Parathyroid adenoma (tissue), 2 donors: ENCODE measurements around the gene LEP.

Experiments used
- H2AFZ ChIP-seq: fragments of 300-600 bp; sonication (generic); one replicate; pipeline ENCODE4 v1.7.0; 2017; ENCODE audit warnings: antibody characterized with exemption, mild to moderate bottlenecking
- H3K27ac ChIP-seq: fragments of 300-600 bp; sonication (generic); one replicate; pipeline ENCODE4 v1.7.0; 2017
- H3K27me3 ChIP-seq: fragments of 300-600 bp; sonication (generic); one replicate; pipeline ENCODE4 v1.7.0; 2017; ENCODE audit warnings: low read length; ENCODE audit not compliant: control insufficient read depth, insufficient read depth
- H3K36me3 ChIP-seq: fragments of 300-600 bp; sonication (generic); one replicate; pipeline ENCODE4 v1.7.0; 2017; ENCODE audit warnings: low read length; ENCODE audit not compliant: control insufficient read depth, insufficient read depth
- H3K4me1 ChIP-seq: fragments of 300-600 bp; sonication (generic); one replicate; pipeline ENCODE4 v1.7.0; 2017; ENCODE audit warnings: control low read depth
- H3K4me2 ChIP-seq: fragments of 300-600 bp; sonication (generic); one replicate; pipeline ENCODE4 v1.7.0; 2017; ENCODE audit warnings: low read length
- H3K4me3 ChIP-seq: fragments of 300-600 bp; sonication (generic); one replicate; pipeline ENCODE4 v1.7.0; 2017; ENCODE audit warnings: low read depth, low read length
- H3K79me2 ChIP-seq: fragments of 300-600 bp; sonication (generic); one replicate; pipeline ENCODE4 v1.7.0; 2017; ENCODE audit warnings: control low read depth
- H3K9ac ChIP-seq: fragments of 300-600 bp; sonication (generic); one replicate; pipeline ENCODE4 v1.7.0; 2017; ENCODE audit warnings: mild to moderate bottlenecking
- H3K9me3 ChIP-seq: fragments of 300-600 bp; sonication (generic); one replicate; pipeline ENCODE4 v1.7.0; 2017; ENCODE audit warnings: low read length; ENCODE audit not compliant: control insufficient read depth
- CTCF ChIP-seq: fragments of 300-600 bp; sonication (generic); IDR thresholded peaks from one replicate; pipeline ENCODE4 v1.7.0; 2017; ENCODE audit warnings: antibody characterized with exemption, mild to moderate bottlenecking
- donor health status: primary hyperparathyroidism.

Gene LEP

GRCh38 chr7:128264477-128264876, 23.4 kb downstream of the LEP start:
- Histone ChIP-seq H3K4me2 (no peak overlapping the region), H3K9me3 (no peaks in the 10 kb centered on the region), H3K9ac (no peak overlapping the region), H3K79me2 (no peaks in the 10 kb centered on the region), H3K27me3 (no peaks in the 10 kb centered on the region), H3K4me1 (peaks cover 21% of the 10 kb centered on the region), H3K27ac (peak overlapping the region; percentile 53), H3K36me3 (no peaks in the 10 kb centered on the region), H3K4me3 (no peak overlapping the region), H2AFZ (peak overlapping the region; percentile 13)
- TF ChIP-seq CTCF = no peak

GRCh38 chr7:128265156-128265905, 24.3 kb downstream of the LEP start:
- no peak overlapping the region for H3K4me2 ChIP-seq
- H3K27ac ChIP-seq = peak overlapping the region; percentile 53
- peaks cover 19% of the 10 kb centered on the region for H3K4me1 ChIP-seq
- peak overlapping the region; percentile 13 for H2AFZ ChIP-seq
- no peaks in the 10 kb centered on the region for H3K9me3 ChIP-seq
- no peaks in the 10 kb centered on the region for H3K36me3 ChIP-seq
- H3K27me3 ChIP-seq = no peaks in the 10 kb centered on the region
- TF ChIP-seq CTCF = no peak
- H3K79me2 ChIP-seq = no peaks in the 10 kb centered on the region
- no peak overlapping the region for H3K4me3 ChIP-seq
- no peak overlapping the region for H3K9ac ChIP-seq

GRCh38 chr7:128265906-128266300, 24.8 kb downstream of the LEP start:
- Histone ChIP-seq H3K4me1 (peaks cover 19% of the 10 kb centered on the region), H3K27ac (no peak overlapping the region), H3K4me3 (no peak overlapping the region), H3K27me3 (peaks cover 4% of the 10 kb centered on the region), H3K9me3 (no peaks in the 10 kb centered on the region), H3K79me2 (no peaks in the 10 kb centered on the region), H2AFZ (no peak overlapping the region), H3K9ac (no peak overlapping the region), H3K4me2 (no peak overlapping the region), H3K36me3 (no peaks in the 10 kb centered on the region)
- TF ChIP-seq CTCF = no peak

- no peaks in the 10 kb centered on the region for H3K36me3 ChIP-seq
- H3K4me3 ChIP-seq = no peak overlapping the region
- TF ChIP-seq CTCF = no peak
- no peaks in the 10 kb centered on the region for H3K9me3 ChIP-seq
- H3K27ac ChIP-seq = no peak overlapping the region
- peaks cover 5% of the 10 kb centered on the region for H3K27me3 ChIP-seq
- H2AFZ ChIP-seq = peak overlapping the region; percentile 80
- no peak overlapping the region for H3K9ac ChIP-seq
- H3K4me2 ChIP-seq = no peak overlapping the region
- peaks cover 21% of the 10 kb centered on the region for H3K4me1 ChIP-seq
- no peaks in the 10 kb centered on the region for H3K79me2 ChIP-seq
Observed at GRCh38 chr7:128266529-128266882, 25.4 kb downstream of the LEP start.
